PFSK-1 (cell line): ENCODE data around the gene SFXN1.

Experiments
- POLR2AphosphoS5 ChIP-seq: IDR thresholded peaks from 2 replicates; pipeline ENCODE4 v1.6.1; 2012; ENCODE audit warnings: low read depth, mild to moderate bottlenecking, control low read depth, low read length, moderate library complexity
- SIN3A ChIP-seq: IDR thresholded peaks from 2 replicates; pipeline ENCODE4 v1.6.1; 2012; ENCODE audit warnings: mild to moderate bottlenecking, low read length, moderate library complexity, borderline replicate concordance; ENCODE audit not compliant: insufficient read depth
- TAF1 ChIP-seq: IDR thresholded peaks from 2 replicates; pipeline ENCODE4 v1.6.1; 2012; ENCODE audit warnings: low read length, control low read depth, borderline replicate concordance; ENCODE audit not compliant: insufficient read depth

- TF ChIP-seq SIN3A (no peak), POLR2AphosphoS5 (no peak), TAF1 (no peak)
Measured at GRCh38 chr5:175535796-175536195, 57.4 kb downstream of the SFXN1 start.
